PC-9 (cell line): ENCODE measurements around the gene ANKRD44. TPM values are rescaled to one million over a fixed set of nuclear protein-coding genes. Genes with fewer than 3 reads are reported as not detected.

Experiments used
- BruUV-seq: library from RNA; stranded (reverse); fragments of 400-500 nt; replicated peaks from 2 replicates; lab custom pipeline; 2021; lab: Mats Ljungman, UMichigan
- CTCF ChIA-PET: fragments of 300-600 bp; sonication (Branson Sonifier 250); formaldehyde crosslinking; loops from one replicate; lab custom pipeline; 2022; ENCODE audit warnings: antibody characterized with exemption; lab: Charles Lee
- POLR2A ChIA-PET: fragments of 300-600 bp; sonication (Branson Sonifier 250); formaldehyde crosslinking; loops from one replicate; lab custom pipeline; 2022; ENCODE audit warnings: antibody characterized with exemption; ENCODE audit not compliant: unreplicated experiment; lab: Charles Lee
- DNase-seq, 2 experiments: peaks; one replicate each; pipeline versions ENCODE4 v3.0.0 to v3.0.0-alpha.2; 2015 to 2022; ENCODE audit warnings: mixed read lengths in 1 of 2
- H2AFZ ChIP-seq: fragments of 200-600 bp; sonication (generic); 2 replicates; pipeline ENCODE4 v1.8.1; 2017; ENCODE audit warnings: antibody characterized with exemption
- H3F3A ChIP-seq: fragments of 200-600 bp; sonication (generic); 2 replicates; pipeline ENCODE4 v1.8.1; 2017; ENCODE audit warnings: antibody characterized with exemption, mild to moderate bottlenecking, low read depth; ENCODE audit not compliant: insufficient read depth
- H3K27ac ChIP-seq: fragments of 200-600 bp; sonication (generic); 2 replicates; pipeline ENCODE4 v1.6.1; 2016; ENCODE audit warnings: mixed run types
- H3K27me3 ChIP-seq: fragments of 200-600 bp; sonication (generic); 2 replicates; pipeline ENCODE4 v1.6.1; 2016; ENCODE audit warnings: low read depth, mixed run types; ENCODE audit not compliant: insufficient read depth
- H3K36me3 ChIP-seq: fragments of 200-600 bp; sonication (generic); 2 replicates; pipeline ENCODE4 v1.6.1; 2016; ENCODE audit warnings: low read depth, mixed run types
- H3K4me1 ChIP-seq: fragments of 200-600 bp; sonication (generic); replicated peaks from 2 replicates; pipeline ENCODE4 v1.6.1; 2016; ENCODE audit warnings: mixed run types; ENCODE audit not compliant: insufficient read depth
- H3K4me2 ChIP-seq: fragments of 200-600 bp; sonication (generic); 2 replicates; pipeline ENCODE4 v1.6.1; 2017; ENCODE audit warnings: mixed run types
- H3K4me3 ChIP-seq: fragments of 200-600 bp; sonication (generic); 2 replicates; pipeline ENCODE4 v1.6.1; 2016; ENCODE audit warnings: mixed run types
- H3K79me2 ChIP-seq: fragments of 200-600 bp; sonication (generic); 2 replicates; pipeline ENCODE4 v1.6.1; 2017; ENCODE audit warnings: low read depth, mixed run types
- H3K9me2 ChIP-seq: fragments of 200-600 bp; sonication (generic); 2 replicates; pipeline ENCODE4 v1.8.1; 2017; ENCODE audit warnings: mild to moderate bottlenecking; ENCODE audit not compliant: insufficient read depth
- H3K9me3 ChIP-seq: fragments of 200-600 bp; sonication (generic); 2 replicates; pipeline ENCODE4 v1.8.1; 2016; ENCODE audit warnings: low read depth; ENCODE audit not compliant: insufficient read depth
- H4K20me1 ChIP-seq: fragments of 200-600 bp; sonication (generic); 2 replicates; pipeline ENCODE4 v1.8.1; 2017; ENCODE audit not compliant: insufficient read depth
- CTCF ChIP-seq: fragments of 200-600 bp; sonication (generic); conservative IDR thresholded peaks from 2 replicates; pipeline ENCODE4 v1.6.1; 2017; ENCODE audit warnings: mixed run types, antibody characterized with exemption, mild to moderate bottlenecking, moderate library complexity
- EZH2 ChIP-seq: fragments of 200-600 bp; sonication (generic); IDR thresholded peaks from 2 replicates; pipeline ENCODE4 v1.8.0; 2017; ENCODE audit warnings: antibody characterized with exemption, low read depth
- intact Hi-C: fragments of 100-400 bp; cut with micrococcal nuclease; formaldehyde crosslinking; loops from one replicate; pipeline ENCODE4 v1.10.0; 2022; ENCODE audit not compliant: unreplicated experiment
- total RNA-seq: library from RNA; stranded (reverse); gene quantifications from 2 replicates; pipeline ENCODE4 v1.2.3, GENCODE V29; 2021

Gene ANKRD44
- total RNA-seq, 1 experiment from 2014 or later: 3.4 TPM

GRCh38 chr2:197250084-197250397 is 60.5 kb downstream of the ANKRD44 start:
- POLR2A ChIA-PET: no interaction called here
- Histone ChIP-seq H3K9me2 (no peaks in the 10 kb centered on the region), H3K9me3 (no peaks in the 10 kb centered on the region), H4K20me1 (no peaks in the 10 kb centered on the region), H3K27ac (no peak overlapping the region), H3K79me2 (no peaks in the 10 kb centered on the region), H3F3A (no peaks in the 10 kb centered on the region), H2AFZ (no peak overlapping the region), H3K36me3 (no peaks in the 10 kb centered on the region), H3K4me2 (no peak overlapping the region), H3K27me3 (no peaks in the 10 kb centered on the region), H3K4me3 (no peak overlapping the region), H3K4me1 (no peaks in the 10 kb centered on the region)
- intact Hi-C loops: no loop called here
- no peak for DNase-seq
- CTCF ChIA-PET: no interaction called here
- TF ChIP-seq CTCF: no peak
- no peak for TF ChIP-seq EZH2
- no TSS peak for BruUV-seq

GRCh38 chr2:197249381-197250083 is 61.0 kb downstream of the ANKRD44 start:
- no TSS peak for BruUV-seq
- no peaks in the 10 kb centered on the region for H3K4me1 ChIP-seq
- no peaks in the 10 kb centered on the region for H3K79me2 ChIP-seq
- H3K4me2 ChIP-seq: no peak overlapping the region
- H3K4me3 ChIP-seq: no peak overlapping the region
- no peaks in the 10 kb centered on the region for H3K9me2 ChIP-seq
- intact Hi-C loops: no loop called here
- no peak overlapping the region for H2AFZ ChIP-seq
- no peaks in the 10 kb centered on the region for H4K20me1 ChIP-seq
- H3K9me3 ChIP-seq: no peaks in the 10 kb centered on the region
- no peaks in the 10 kb centered on the region for H3K27me3 ChIP-seq
- ChIA-PET POLR2A (no interaction called here), CTCF (no interaction called here)
- TF ChIP-seq CTCF (no peak), EZH2 (no peak)
- DNase-seq: no peak
- H3K36me3 ChIP-seq: no peaks in the 10 kb centered on the region
- H3F3A ChIP-seq: no peaks in the 10 kb centered on the region
- no peak overlapping the region for H3K27ac ChIP-seq

- POLR2A ChIA-PET: no interaction called here
- no peaks in the 10 kb centered on the region for H3F3A ChIP-seq
Measured at GRCh38 chr2:197248623-197249022, 62.0 kb downstream of the ANKRD44 start.

More at GRCh38 chr2:197248623-197249022, 62.0 kb downstream of the ANKRD44 start:
- no TSS peak for BruUV-seq
- Histone ChIP-seq H4K20me1 (no peaks in the 10 kb centered on the region), H2AFZ (no peak overlapping the region), H3K4me1 (no peaks in the 10 kb centered on the region), H3K4me3 (no peak overlapping the region), H3K27ac (no peak overlapping the region), H3K9me3 (no peaks in the 10 kb centered on the region), H3K79me2 (no peaks in the 10 kb centered on the region), H3K36me3 (no peaks in the 10 kb centered on the region), H3K27me3 (no peaks in the 10 kb centered on the region), H3K9me2 (no peaks in the 10 kb centered on the region), H3K4me2 (no peak overlapping the region)
- TF ChIP-seq EZH2: no peak
- TF ChIP-seq CTCF: no peak
- intact Hi-C loops: no loop called here
- DNase-seq: no peak
- CTCF ChIA-PET: no interaction called here
